ENCODE measurements around the gene CD93.

Gene CD93

DNA sequence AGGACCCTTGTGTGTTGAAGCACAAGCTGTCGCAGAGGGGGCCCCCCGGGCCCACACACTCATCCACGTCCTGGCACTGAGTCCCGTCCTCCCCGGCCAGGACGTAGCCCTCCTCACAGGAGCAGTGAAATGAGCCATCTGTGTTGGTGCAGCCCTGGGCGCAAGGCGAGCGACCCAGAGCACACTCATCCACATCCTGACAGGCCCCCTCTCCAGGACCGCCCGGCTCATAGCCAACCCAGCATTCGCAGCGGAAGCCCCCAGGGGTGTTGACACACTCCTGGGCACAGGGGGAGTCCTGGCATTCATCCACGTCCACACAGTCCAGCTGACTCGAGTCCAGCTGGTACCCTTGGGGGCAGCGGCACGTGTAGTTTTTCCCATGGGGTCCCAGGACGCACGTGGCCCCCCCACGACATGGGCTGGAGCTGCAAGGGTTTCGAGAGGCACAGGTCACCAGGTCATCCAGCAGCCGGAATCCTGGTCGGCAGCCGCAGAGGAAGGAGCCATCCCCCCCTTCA, 1.2 kb downstream of the CD93 start:
- no peaks in the 10 kb centered on the region for H3K9me3 ChIP-seq (ENCODE audit: insufficient read depth, low read depth, low read length)
- H3K4me3 ChIP-seq (ENCODE audit: low read length, poor library complexity, severe bottlenecking): peak overlapping the region; percentile 91
- peaks cover 75% of the 10 kb centered on the region for H3K4me1 ChIP-seq (ENCODE audit: insufficient read depth, low read length, poor library complexity, severe bottlenecking)
- H4K20me1 ChIP-seq (ENCODE audit: insufficient read depth, low read length, poor library complexity, severe bottlenecking): peaks cover 26% of the 10 kb centered on the region
- H3K36me3 ChIP-seq (ENCODE audit: insufficient read depth, low read length): no peaks in the 10 kb centered on the region; the same call in 1 of the 2 replicates
- TF ChIP-seq EZH2phosphoT487 (IDR thresholded peaks at IDR 0.05; ENCODE audit: borderline replicate concordance) (no peak), CTCF (conservative IDR thresholded peaks at IDR 0.05; ENCODE audit: low read length) (no peak)
- peaks cover 80% of the 10 kb centered on the region for H3K79me2 ChIP-seq (ENCODE audit: insufficient read depth, low read length)
- H2AFZ ChIP-seq (ENCODE audit: low read length): no peak overlapping the region
- H3K9ac ChIP-seq (ENCODE audit: low read depth, low read length, poor library complexity, severe bottlenecking): peak overlapping the region; percentile 99
- no peaks in the 10 kb centered on the region for H3K9me2 ChIP-seq (replicated peaks; ENCODE audit: low read depth, low read length)
- H3K27me3 ChIP-seq (ENCODE audit: insufficient read depth, low read length, poor library complexity, severe bottlenecking): no peaks in the 10 kb centered on the region
- peaks cover 4% of the 10 kb centered on the region for H3F3A ChIP-seq (ENCODE audit: low read depth)
- peak overlapping the region; percentile 95 for H3K4me2 ChIP-seq (ENCODE audit: low read depth, low read length, poor library complexity, severe bottlenecking)

DNA sequence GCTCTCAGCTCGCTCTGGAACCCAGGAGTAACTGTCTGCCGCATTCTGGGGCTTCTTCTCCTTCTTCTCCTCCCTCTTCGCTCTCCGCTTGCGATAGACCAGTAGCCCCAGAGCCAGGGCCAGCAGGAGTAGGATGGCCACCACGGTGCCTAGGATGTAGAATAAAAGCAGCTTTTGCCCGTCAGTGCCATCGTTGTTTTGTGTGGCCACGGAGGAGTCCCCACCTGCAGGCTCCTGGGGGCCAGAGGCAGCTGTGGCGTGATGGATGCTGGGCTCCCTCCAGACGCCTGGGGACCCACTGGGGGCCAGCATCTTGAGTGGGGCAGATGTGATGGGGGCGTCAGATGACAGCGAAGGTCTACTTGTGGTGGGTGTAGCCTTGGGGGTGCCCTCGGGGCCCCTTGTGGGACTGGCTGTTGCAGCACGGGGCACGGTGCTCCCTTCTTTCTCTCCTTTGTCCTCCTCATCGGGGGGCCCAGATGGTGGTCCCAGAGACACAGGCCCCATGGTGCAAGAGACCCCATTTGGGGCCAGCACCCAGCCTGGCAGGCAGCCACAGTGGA, 1.8 kb downstream of the CD93 start:
- Histone ChIP-seq H3K4me1 (ENCODE audit: insufficient read depth, low read length, poor library complexity, severe bottlenecking) (peaks cover 78% of the 10 kb centered on the region), H4K20me1 (ENCODE audit: insufficient read depth, low read length, poor library complexity, severe bottlenecking) (peaks cover 27% of the 10 kb centered on the region), H3K9me3 (ENCODE audit: insufficient read depth, low read depth, low read length) (no peaks in the 10 kb centered on the region), H2AFZ (ENCODE audit: low read length) (no peak overlapping the region), H3K4me3 (ENCODE audit: low read length, poor library complexity, severe bottlenecking) (peak overlapping the region; percentile 91), H3K9ac (ENCODE audit: low read depth, low read length, poor library complexity, severe bottlenecking) (peak overlapping the region; percentile 99), H3K4me2 (ENCODE audit: low read depth, low read length, poor library complexity, severe bottlenecking) (peak overlapping the region; percentile 95), H3K9me2 (replicated peaks; ENCODE audit: low read depth, low read length) (no peaks in the 10 kb centered on the region), H3K27me3 (ENCODE audit: insufficient read depth, low read length, poor library complexity, severe bottlenecking) (no peaks in the 10 kb centered on the region), H3K36me3 (ENCODE audit: insufficient read depth, low read length) (no peaks in the 10 kb centered on the region; the same call in 1 of the 2 replicates), H3K79me2 (ENCODE audit: insufficient read depth, low read length) (peaks cover 86% of the 10 kb centered on the region), H3F3A (ENCODE audit: low read depth) (peaks cover 4% of the 10 kb centered on the region)
- TF ChIP-seq EZH2phosphoT487 (IDR thresholded peaks at IDR 0.05; ENCODE audit: borderline replicate concordance) (no peak), CTCF (conservative IDR thresholded peaks at IDR 0.05; ENCODE audit: low read length) (no peak)

DNA sequence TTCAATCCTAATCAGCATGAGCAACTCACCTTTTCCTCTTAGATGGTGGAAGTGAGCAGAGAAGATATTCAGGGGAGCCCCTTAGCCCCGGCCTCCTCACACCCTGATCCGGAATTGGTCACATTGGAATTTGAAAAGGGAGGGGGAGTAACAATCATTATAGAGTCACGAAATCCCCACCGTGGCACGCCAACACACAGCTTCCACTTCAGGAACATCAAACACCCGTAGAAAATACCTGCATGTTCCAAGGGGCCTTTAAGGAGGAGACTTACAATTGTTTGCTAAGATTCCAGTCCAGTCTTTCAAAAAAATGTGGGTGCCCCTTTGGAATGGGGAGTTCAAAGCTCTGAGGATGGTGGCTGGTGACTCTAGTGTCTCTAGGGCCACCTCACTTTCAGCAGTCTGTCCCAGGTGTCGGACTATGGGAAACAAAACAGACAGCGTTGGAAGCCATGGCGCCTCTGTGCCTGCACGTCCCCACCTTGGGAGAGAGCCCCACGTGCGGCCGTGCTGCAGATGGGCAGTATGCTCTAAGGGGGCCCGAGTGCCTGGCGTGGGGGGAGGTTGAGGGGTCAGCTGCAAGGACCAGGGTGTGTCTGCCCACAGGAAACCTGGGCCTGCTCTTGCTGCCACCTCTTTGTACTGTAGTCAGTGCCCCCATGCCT, 2.4 kb downstream of the CD93 start:
- no peaks in the 10 kb centered on the region for H3K9me2 ChIP-seq (replicated peaks; ENCODE audit: low read depth, low read length)
- peaks cover 92% of the 10 kb centered on the region for H3K79me2 ChIP-seq (ENCODE audit: insufficient read depth, low read length)
- H3K27me3 ChIP-seq (ENCODE audit: insufficient read depth, low read length, poor library complexity, severe bottlenecking): no peaks in the 10 kb centered on the region
- peaks cover 4% of the 10 kb centered on the region for H3F3A ChIP-seq (ENCODE audit: low read depth)
- H3K9me3 ChIP-seq (ENCODE audit: insufficient read depth, low read depth, low read length): no peaks in the 10 kb centered on the region
- H3K36me3 ChIP-seq (ENCODE audit: insufficient read depth, low read length): no peaks in the 10 kb centered on the region; the same call in 1 of the 2 replicates
- H3K4me1 ChIP-seq (ENCODE audit: insufficient read depth, low read length, poor library complexity, severe bottlenecking): peaks cover 78% of the 10 kb centered on the region
- peak overlapping the region; percentile 99 for H3K9ac ChIP-seq (ENCODE audit: low read depth, low read length, poor library complexity, severe bottlenecking)
- TF ChIP-seq CTCF (conservative IDR thresholded peaks at IDR 0.05; ENCODE audit: low read length): no peak
- no peak for TF ChIP-seq EZH2phosphoT487 (IDR thresholded peaks at IDR 0.05; ENCODE audit: borderline replicate concordance)
- H2AFZ ChIP-seq (ENCODE audit: low read length): no peak overlapping the region
- H3K4me2 ChIP-seq (ENCODE audit: low read depth, low read length, poor library complexity, severe bottlenecking): peak overlapping the region; percentile 95
- H4K20me1 ChIP-seq (ENCODE audit: insufficient read depth, low read length, poor library complexity, severe bottlenecking): peaks cover 34% of the 10 kb centered on the region
- H3K4me3 ChIP-seq (ENCODE audit: low read length, poor library complexity, severe bottlenecking): peak overlapping the region; percentile 91

Measured in Loucy (cell line).